Activated CD8-positive, alpha-beta T cell treated with anti-CD3 and anti-CD28 coated beads, Interleukin-2, amount 10 ng/mL, durations not matched to agents 7 days and 5 days (primary cell): ENCODE data around the gene CNOT9. TPM values are rescaled to one million over a fixed set of nuclear protein-coding genes. Genes with fewer than 3 reads are reported as not detected.
"Not testable (repeated sequence)": the region's sequence is repeated elsewhere in the genome, so short reads cannot be mapped to it uniquely, and the experiment has no call there.

Experiments used
- ATAC-seq: fragments of 150-1000 bp; cut with Tn5 transposase; one replicate; pipeline ENCODE4 v1.10.0; 2021; ENCODE audit warnings: moderate library complexity
- CTCF ChIA-PET: fragments of 350-600 bp; sonication (Branson Sonifier 250); formaldehyde crosslinking; loops from one replicate; lab custom pipeline; 2021; ENCODE audit warnings: antibody characterized with exemption; lab: Charles Lee
- POLR2A ChIA-PET: fragments of 350-600 bp; sonication (Branson Sonifier 250); formaldehyde crosslinking; loops from one replicate; lab custom pipeline; 2021; ENCODE audit warnings: antibody characterized with exemption; lab: Charles Lee
- DNase-seq: peaks from one replicate; pipeline ENCODE4 v3.0.0-alpha.2; 2020
- H3K27ac Mint-ChIP-seq: one replicate; pipeline ENCODE4 v1.8.0; 2021; ENCODE audit warnings: mild to moderate bottlenecking, mixed read lengths
- H3K27me3 Mint-ChIP-seq: one replicate; pipeline ENCODE4 v1.8.0; 2021; ENCODE audit warnings: low read depth, mixed read lengths
- H3K36me3 Mint-ChIP-seq: one replicate; pipeline ENCODE4 v1.8.0; 2021; ENCODE audit warnings: low read depth, mixed read lengths
- H3K4me1 Mint-ChIP-seq: one replicate; pipeline ENCODE4 v1.8.0; 2021; ENCODE audit warnings: low read depth, mixed read lengths
- H3K4me3 Mint-ChIP-seq: one replicate; pipeline ENCODE4 v1.8.0; 2021; ENCODE audit warnings: mild to moderate bottlenecking, mixed read lengths
- H3K9me3 Mint-ChIP-seq: one replicate; pipeline ENCODE4 v1.8.0; 2022; ENCODE audit warnings: mixed read lengths; ENCODE audit not compliant: insufficient read depth
- total RNA-seq, 2 experiments: library from RNA; stranded (reverse); gene quantifications; one replicate each; pipeline ENCODE4 v1.2.3, GENCODE V29; 2021

The CNOT9 gene, protein sequence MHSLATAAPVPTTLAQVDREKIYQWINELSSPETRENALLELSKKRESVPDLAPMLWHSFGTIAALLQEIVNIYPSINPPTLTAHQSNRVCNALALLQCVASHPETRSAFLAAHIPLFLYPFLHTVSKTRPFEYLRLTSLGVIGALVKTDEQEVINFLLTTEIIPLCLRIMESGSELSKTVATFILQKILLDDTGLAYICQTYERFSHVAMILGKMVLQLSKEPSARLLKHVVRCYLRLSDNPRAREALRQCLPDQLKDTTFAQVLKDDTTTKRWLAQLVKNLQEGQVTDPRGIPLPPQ
- 10 to 100 TPM; 96.8 to 97.3 TPM for total RNA-seq

DNA sequence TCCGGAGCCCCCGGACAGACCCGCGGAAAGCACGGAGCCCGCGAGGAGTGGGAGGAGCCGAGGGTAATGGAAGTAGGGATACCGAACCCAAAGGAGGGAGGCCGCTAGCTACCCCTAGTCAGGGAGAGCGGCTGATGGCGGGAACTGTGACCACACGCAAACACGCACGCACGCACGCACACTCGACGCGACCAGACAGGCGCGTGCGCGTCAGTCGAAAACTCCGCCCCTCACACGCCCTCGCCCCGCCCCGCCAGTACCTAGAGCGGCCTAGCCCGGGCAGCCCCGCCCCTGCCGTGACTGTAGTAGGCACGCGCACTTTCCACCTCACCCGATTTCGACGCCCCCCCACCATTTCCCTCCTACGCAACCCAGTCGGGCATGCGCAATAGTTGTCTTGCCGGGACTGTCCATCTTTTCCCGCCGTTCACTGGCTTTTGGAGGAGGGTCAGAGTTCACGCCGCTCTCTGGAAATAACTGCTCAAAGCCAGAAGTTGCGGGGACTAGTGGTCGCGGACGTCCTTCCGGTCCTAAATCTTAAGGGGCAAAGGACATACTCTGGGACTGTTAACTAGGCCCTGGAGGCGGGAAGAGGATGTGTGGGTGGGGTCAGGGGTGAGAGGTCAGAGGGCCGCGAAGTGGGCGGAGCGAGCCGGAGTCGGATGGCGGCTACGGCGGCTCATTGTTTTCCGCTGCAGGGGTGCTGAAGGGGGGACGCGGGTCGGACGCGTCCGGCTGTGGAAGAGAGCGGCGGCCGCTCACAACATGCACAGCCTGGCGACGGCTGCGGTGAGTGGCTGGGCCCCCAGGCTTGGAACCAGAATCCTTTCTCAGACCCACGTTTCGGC is at the start of gene CNOT9, which contains the start of gene USP37:
CNOT9 (plus strand) TSS at position 650 of the 848 bp plus-strand sequence; CDS start at position 766, 116 bp downstream.
USP37 (minus strand) TSS at position 162 of the 848 bp plus-strand sequence. CDS start 9,698 bp downstream, outside the sequence.
- H3K27me3 Mint-ChIP-seq, result no peaks in the 10 kb centered on the region
- POLR2A ChIA-PET, result interaction anchor here (0.7 to 1.3 kb wide), 4 partner anchors 9 to 1380 kb away, joined by 3 to 6 read pairs (median 3); no protein-coding TSS in a partner anchor

GRCh38 chr2:218518876-218519275 is 49.8 kb upstream of the CNOT9 start:
- DNase-seq (no peak), ATAC-seq (no peak)
- Mint-ChIP-seq H3K27ac (no peak overlapping the region), H3K4me3 (no peak overlapping the region), H3K4me1 (peaks cover 14% of the 10 kb centered on the region), H3K36me3 (peaks cover 44% of the 10 kb centered on the region), H3K9me3 (no peaks in the 10 kb centered on the region), H3K27me3 (no peaks in the 10 kb centered on the region)
- ChIA-PET CTCF (interaction anchor here (3.7 kb wide), 1 partner anchor 13 kb away, joined by 36 read pairs; no protein-coding TSS in a partner anchor), POLR2A (no interaction called here)

More for the DNA sequence above, at the start of gene CNOT9, which contains the start of gene USP37:
- DNase-seq (peak; percentile 100), ATAC-seq (peak; percentile 85)
- CTCF ChIA-PET, result interaction anchor here (0.9 to 1.1 kb wide), 2 partner anchors 80 to 142 kb away, joined by 3 to 5 read pairs; no protein-coding TSS in a partner anchor
- Mint-ChIP-seq H3K36me3 (peaks cover 63% of the 10 kb centered on the region), H3K4me3 (peak within 1 kb of the TSS; percentile 91), H3K9me3 (no peaks in the 10 kb centered on the region), H3K27ac (peak within 1 kb of the TSS; percentile 100), H3K4me1 (peaks cover 56% of the 10 kb centered on the region)

GRCh38 chr2:218523651-218524050 is 45.0 kb upstream of the CNOT9 start:
- Mint-ChIP-seq H3K4me3 (no peak overlapping the region), H3K36me3 (peaks cover 57% of the 10 kb centered on the region), H3K27me3 (no peaks in the 10 kb centered on the region), H3K27ac (no peak overlapping the region), H3K4me1 (no peaks in the 10 kb centered on the region), H3K9me3 (peaks cover 8% of the 10 kb centered on the region)
- ATAC-seq, result no peak
- DNase-seq, result no peak
- ChIA-PET CTCF (no interaction called here), POLR2A (interaction anchor here (0.6 kb wide), 1 partner anchor 69 kb away, joined by 3 read pairs; no protein-coding TSS in a partner anchor)

GRCh38 chr2:218528409-218528808 is 40.2 kb upstream of the CNOT9 start:
- H3K9me3 Mint-ChIP-seq, H3K4me1 Mint-ChIP-seq, POLR2A ChIA-PET, H3K4me3 Mint-ChIP-seq, DNase-seq, H3K27ac Mint-ChIP-seq, H3K27me3 Mint-ChIP-seq, ATAC-seq: not testable (repeated sequence)
- CTCF ChIA-PET, result interaction anchor here (7.6 kb wide), 1 partner anchor 11 kb away, joined by 36 read pairs; no protein-coding TSS in a partner anchor
- H3K36me3 Mint-ChIP-seq, result peaks cover 76% of the 10 kb centered on the region

DNA sequence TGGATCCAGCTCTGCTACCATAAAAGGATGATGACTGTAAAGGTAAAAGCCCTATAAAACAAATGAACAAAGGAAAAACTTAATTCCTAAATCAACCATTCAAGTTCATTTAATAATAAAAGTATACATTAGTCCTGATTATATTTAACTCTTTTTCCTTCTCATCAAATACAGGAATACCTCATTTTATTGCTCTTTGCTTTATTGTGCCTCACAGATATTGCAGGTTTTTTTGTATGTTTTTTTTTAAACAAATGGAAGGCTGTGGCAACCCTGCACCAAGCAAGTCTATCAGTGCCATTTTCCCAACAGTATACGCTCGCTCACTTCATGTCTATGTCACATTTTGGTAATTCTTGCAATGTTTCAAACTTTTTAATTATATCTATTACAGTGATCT is 38.6 kb upstream of the CNOT9 start:
- no peaks in the 10 kb centered on the region for H3K27me3 Mint-ChIP-seq
- DNase-seq (no peak), ATAC-seq (no peak)
- H3K4me1 Mint-ChIP-seq, result peaks cover 2% of the 10 kb centered on the region
- H3K4me3 Mint-ChIP-seq, result no peak overlapping the region
- POLR2A ChIA-PET, result no interaction called here
- CTCF ChIA-PET, result interaction anchor here (7.6 kb wide), 1 partner anchor 13 kb away, joined by 36 read pairs; no protein-coding TSS in a partner anchor
- H3K9me3 Mint-ChIP-seq, result peaks cover 3% of the 10 kb centered on the region
- peaks cover 68% of the 10 kb centered on the region for H3K36me3 Mint-ChIP-seq
- H3K27ac Mint-ChIP-seq, result no peak overlapping the region

- Mint-ChIP-seq H3K27me3 (no peaks in the 10 kb centered on the region), H3K36me3 (peaks cover 42% of the 10 kb centered on the region), H3K9me3 (no peaks in the 10 kb centered on the region), H3K4me3 (no peak overlapping the region), H3K4me1 (no peaks in the 10 kb centered on the region), H3K27ac (no peak overlapping the region)
- CTCF ChIA-PET, result no interaction called here
- no peak for DNase-seq
- POLR2A ChIA-PET, result no interaction called here
- ATAC-seq, result no peak
Measured at GRCh38 chr2:218536804-218537494, 31.7 kb upstream of the CNOT9 start.

DNA sequence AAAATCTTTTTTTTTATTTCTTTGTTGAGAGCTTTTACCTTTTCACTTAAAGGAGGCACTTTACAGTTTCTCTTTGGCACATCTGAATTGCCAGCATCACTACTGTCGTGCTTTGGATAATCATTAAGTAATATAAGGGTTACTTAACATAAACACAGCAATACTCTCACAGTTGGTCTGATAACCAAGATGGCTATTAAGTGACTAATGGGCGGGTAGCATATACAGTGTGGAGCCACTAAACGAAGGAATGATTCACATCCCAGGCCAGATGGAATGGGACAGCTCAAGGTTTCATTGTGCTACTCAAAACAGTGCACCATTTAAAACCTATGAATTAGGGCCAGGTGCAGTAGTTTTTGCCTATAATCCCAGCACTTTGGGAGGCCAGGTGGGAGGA is 28.6 kb upstream of the CNOT9 start:
- H3K27me3 Mint-ChIP-seq, result no peaks in the 10 kb centered on the region
- H3K9me3 Mint-ChIP-seq, result no peaks in the 10 kb centered on the region
- no peak overlapping the region for H3K4me3 Mint-ChIP-seq
- peaks cover 45% of the 10 kb centered on the region for H3K36me3 Mint-ChIP-seq
- no peak for DNase-seq
- ChIA-PET POLR2A (no interaction called here), CTCF (no interaction called here)
- no peak for ATAC-seq
- no peak overlapping the region for H3K27ac Mint-ChIP-seq
- H3K4me1 Mint-ChIP-seq, result no peaks in the 10 kb centered on the region

GRCh38 chr2:218546012-218546411 is 22.6 kb upstream of the CNOT9 start:
- POLR2A ChIA-PET, result no interaction called here
- DNase-seq (no peak), ATAC-seq (no peak)
- H3K4me1 Mint-ChIP-seq, result no peaks in the 10 kb centered on the region
- peaks cover 62% of the 10 kb centered on the region for H3K36me3 Mint-ChIP-seq
- CTCF ChIA-PET, result no interaction called here
- H3K27ac Mint-ChIP-seq, result no peak overlapping the region
- no peaks in the 10 kb centered on the region for H3K9me3 Mint-ChIP-seq
- H3K27me3 Mint-ChIP-seq, result no peaks in the 10 kb centered on the region
- no peak overlapping the region for H3K4me3 Mint-ChIP-seq

DNA sequence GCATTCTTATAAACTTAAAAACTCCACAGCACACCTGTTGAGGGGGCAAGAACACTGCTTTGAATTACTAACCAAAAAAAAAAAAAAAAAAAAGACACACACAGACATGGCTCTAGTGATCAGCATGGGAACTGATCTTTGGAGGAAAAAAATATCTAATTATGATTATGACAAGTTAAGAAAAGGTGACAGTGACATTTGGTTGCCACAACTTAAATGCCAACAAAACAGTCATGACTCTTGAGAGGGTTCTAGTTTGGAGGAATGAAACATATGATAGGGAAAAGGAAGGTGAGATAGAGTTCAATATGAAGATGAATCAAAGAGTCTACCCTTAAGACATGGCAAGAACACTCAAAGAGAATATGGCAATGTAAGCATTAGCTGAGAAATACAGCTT is 21.1 kb upstream of the CNOT9 start:
- no peak for DNase-seq
- no peaks in the 10 kb centered on the region for H3K27me3 Mint-ChIP-seq
- no peaks in the 10 kb centered on the region for H3K9me3 Mint-ChIP-seq
- H3K36me3 Mint-ChIP-seq, result peaks cover 61% of the 10 kb centered on the region
- POLR2A ChIA-PET, result no interaction called here
- CTCF ChIA-PET, result interaction anchor here (0.7 kb wide), 1 partner anchor 36 kb away, joined by 3 read pairs; no protein-coding TSS in a partner anchor
- no peaks in the 10 kb centered on the region for H3K4me1 Mint-ChIP-seq
- no peak overlapping the region for H3K27ac Mint-ChIP-seq
- no peak overlapping the region for H3K4me3 Mint-ChIP-seq
- ATAC-seq, result no peak

- no peak overlapping the region for H3K27ac Mint-ChIP-seq
- H3K36me3 Mint-ChIP-seq, result peaks cover 62% of the 10 kb centered on the region
- H3K4me3 Mint-ChIP-seq, result no peak overlapping the region
- POLR2A ChIA-PET, result no interaction called here
- H3K27me3 Mint-ChIP-seq, result no peaks in the 10 kb centered on the region
- no peaks in the 10 kb centered on the region for H3K9me3 Mint-ChIP-seq
- CTCF ChIA-PET, result no interaction called here
- H3K4me1 Mint-ChIP-seq, result no peaks in the 10 kb centered on the region
- no peak for ATAC-seq
- no peak for DNase-seq
Measured at GRCh38 chr2:218547978-218548377, 20.7 kb upstream of the CNOT9 start.

GRCh38 chr2:218554225-218554624 is 14.4 kb upstream of the CNOT9 start:
- H3K27ac Mint-ChIP-seq, H3K4me1 Mint-ChIP-seq, ATAC-seq, POLR2A ChIA-PET, DNase-seq, H3K4me3 Mint-ChIP-seq, H3K9me3 Mint-ChIP-seq, H3K27me3 Mint-ChIP-seq, CTCF ChIA-PET: not testable (repeated sequence)
- peaks cover 54% of the 10 kb centered on the region for H3K36me3 Mint-ChIP-seq
